Measurements from ENCODE around the gene BBS7.

Gene BBS7

DNA sequence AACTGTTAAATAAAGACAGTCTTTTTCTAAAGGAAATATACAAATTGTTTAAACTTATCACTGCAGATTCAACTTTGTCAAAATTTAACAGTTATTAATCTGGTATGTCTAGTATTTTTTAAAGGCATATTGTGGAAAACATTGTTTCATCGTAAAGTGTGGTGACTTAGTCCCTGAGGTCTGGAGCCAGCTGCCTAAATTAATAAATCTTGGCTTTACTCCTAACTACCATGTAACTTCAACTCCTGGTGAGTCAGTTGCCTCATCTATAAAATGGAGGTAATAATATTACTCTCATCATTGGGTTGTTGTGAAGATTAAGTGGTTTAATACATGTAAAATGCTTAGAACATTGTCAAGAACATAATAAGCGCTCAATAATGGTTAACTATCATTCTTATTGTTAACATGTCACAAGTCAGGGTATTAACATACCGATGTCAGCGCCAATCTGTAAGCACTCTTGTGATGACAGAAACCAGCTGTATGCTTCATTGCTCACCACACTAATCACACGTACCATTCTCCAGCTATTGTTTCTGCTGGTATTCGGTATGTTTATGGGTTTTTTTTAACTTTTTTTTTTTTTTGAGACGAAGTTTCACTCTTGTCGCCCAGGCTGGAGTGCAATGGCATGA, 91.2 kb downstream of the BBS7 start:
- Histone ChIP-seq H3K9me3 (ENCODE audit: control insufficient read depth in 2 of 2, low read length in 2 of 2) (peaks cover 0 to under 1% of the 10 kb centered on the region in 2 donors), H3K9ac (ENCODE audit: low read length in 2 of 2) (no peak overlapping the region), H3K4me1 (ENCODE audit: control insufficient read depth, insufficient read depth, low read length) (no peaks in the 10 kb centered on the region), H3K36me3 (ENCODE audit: control insufficient read depth in 2 of 2, insufficient read depth in 2 of 2, low read length in 2 of 2) (no peaks in the 10 kb centered on the region), H3K27ac (ENCODE audit: low read length) (no peak overlapping the region), H3K4me3 (ENCODE audit: low read length in 2 of 2) (no peak overlapping the region), H3K27me3 (ENCODE audit: control insufficient read depth in 1 of 2, insufficient read depth in 2 of 2, low read length in 2 of 2) (peaks cover 4 to 5% of the 10 kb centered on the region in 2 donors)

DNA sequence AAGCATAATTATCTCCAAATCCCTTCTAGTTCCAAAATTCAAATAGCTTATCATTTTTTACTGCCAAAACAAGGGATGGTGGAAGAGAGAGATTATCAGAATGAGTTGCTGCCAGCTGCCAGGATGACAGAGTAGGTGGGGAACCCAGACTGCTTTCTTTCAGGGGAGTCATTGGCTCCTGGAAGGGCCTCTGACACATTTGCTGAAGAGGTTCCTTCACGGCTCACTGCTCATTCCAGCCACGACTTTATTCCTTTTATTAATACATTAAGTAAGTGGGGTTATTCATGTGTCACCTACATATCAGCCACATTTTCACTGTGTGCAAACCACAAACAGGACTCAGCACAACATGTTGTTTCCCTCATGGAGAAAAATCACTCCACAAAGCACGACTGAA, 92.6 kb downstream of the BBS7 start:
- Histone ChIP-seq H3K4me1 (ENCODE audit: control insufficient read depth, insufficient read depth, low read length) (no peaks in the 10 kb centered on the region), H3K27ac (ENCODE audit: low read length) (no peak overlapping the region), H3K27me3 (ENCODE audit: control insufficient read depth in 1 of 2, insufficient read depth in 2 of 2, low read length in 2 of 2) (peaks cover 4 to 5% of the 10 kb centered on the region in 2 donors), H3K9me3 (ENCODE audit: control insufficient read depth in 2 of 2, low read length in 2 of 2) (no peaks in the 10 kb centered on the region), H3K9ac (ENCODE audit: low read length in 2 of 2) (no peak overlapping the region), H3K4me3 (ENCODE audit: low read length in 2 of 2) (no peak overlapping the region), H3K36me3 (ENCODE audit: control insufficient read depth in 2 of 2, insufficient read depth in 2 of 2, low read length in 2 of 2) (no peaks in the 10 kb centered on the region)

DNA sequence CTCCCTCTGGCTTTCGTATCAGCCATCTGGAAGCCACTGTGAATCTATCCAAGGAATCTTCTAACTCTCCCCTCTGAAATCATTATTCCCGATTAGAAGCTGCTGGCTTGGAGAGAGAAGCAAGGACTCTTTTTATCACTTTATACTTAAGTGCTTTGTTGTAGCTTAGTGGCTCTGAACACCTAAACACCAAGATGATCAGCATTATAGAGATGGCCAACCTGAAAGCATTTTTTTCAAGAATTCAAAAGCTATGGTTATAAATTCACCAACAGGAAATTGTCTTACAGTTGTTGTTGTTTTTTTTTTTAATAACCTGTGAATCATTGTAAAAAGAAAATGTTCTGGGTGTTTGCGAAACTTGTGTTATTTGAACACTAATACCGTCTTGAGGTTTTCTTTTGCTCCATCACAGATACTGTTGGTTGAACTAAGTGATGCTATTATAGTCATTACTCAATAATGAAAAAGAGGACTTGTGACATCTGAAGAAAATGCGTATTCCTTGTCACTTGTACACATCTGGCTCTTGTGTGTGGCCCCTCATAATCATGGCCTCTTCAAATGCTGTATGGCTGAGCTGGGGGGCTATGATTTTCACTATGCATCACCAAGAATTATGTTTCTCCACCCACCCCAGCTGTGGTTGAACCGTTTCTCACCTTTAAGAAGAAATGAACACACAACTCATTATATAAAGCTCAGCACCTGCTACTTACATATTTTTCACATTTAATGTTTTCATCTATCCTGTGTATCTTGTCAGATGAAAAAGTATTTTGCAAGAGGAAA, 93.5 kb downstream of the BBS7 start:
- H3K27me3 ChIP-seq (ENCODE audit: control insufficient read depth in 1 of 2, insufficient read depth in 2 of 2, low read length in 2 of 2) = peaks cover 4 to 5% of the 10 kb centered on the region in 2 donors
- no peak overlapping the region for H3K4me3 ChIP-seq (ENCODE audit: low read length in 2 of 2)
- no peak overlapping the region for H3K27ac ChIP-seq (ENCODE audit: low read length)
- H3K9me3 ChIP-seq (ENCODE audit: control insufficient read depth in 2 of 2, low read length in 2 of 2) = no peaks in the 10 kb centered on the region
- H3K9ac ChIP-seq (ENCODE audit: low read length in 2 of 2) = no peak overlapping the region
- no peaks in the 10 kb centered on the region for H3K4me1 ChIP-seq (ENCODE audit: control insufficient read depth, insufficient read depth, low read length)
- H3K36me3 ChIP-seq (ENCODE audit: control insufficient read depth in 2 of 2, insufficient read depth in 2 of 2, low read length in 2 of 2) = no peaks in the 10 kb centered on the region
